Hepatocyte (in vitro differentiated cells): ENCODE measurements around the gene ASB10. TPM values are rescaled to one million over a fixed set of nuclear protein-coding genes. Genes with fewer than 3 reads are reported as not detected.

Experiments used
- DNase-seq: peaks from one replicate; pipeline ENCODE4 v3.0.0-alpha.2; 2016; ENCODE audit warnings: low spot score
- H2AFZ ChIP-seq: fragments of 200-600 bp; sonication (generic); 2 replicates; pipeline ENCODE4 v1.6.0; 2016; ENCODE audit warnings: antibody characterized with exemption, mild to moderate bottlenecking
- H3K27ac ChIP-seq: fragments of 200-600 bp; sonication (generic); 2 replicates; pipeline ENCODE4 v1.5.1; 2016; ENCODE audit warnings: mild to moderate bottlenecking
- H3K27me3 ChIP-seq: fragments of 200-600 bp; sonication (generic); 2 replicates; pipeline ENCODE4 v1.6.1; 2016
- H3K36me3 ChIP-seq: fragments of 200-600 bp; sonication (generic); replicated peaks from 2 replicates; pipeline ENCODE4 v1.5.1; 2016; ENCODE audit warnings: low read depth; ENCODE audit not compliant: insufficient read depth
- H3K4me1 ChIP-seq: fragments of 200-600 bp; sonication (generic); 2 replicates; pipeline ENCODE4 v1.5.1; 2016; ENCODE audit warnings: mild to moderate bottlenecking, moderate library complexity; ENCODE audit not compliant: insufficient read depth
- H3K4me2 ChIP-seq: fragments of 200-600 bp; sonication (generic); 2 replicates; pipeline ENCODE4 v1.6.0; 2016
- H3K4me3 ChIP-seq: fragments of 200-600 bp; sonication (generic); 2 replicates; pipeline ENCODE4 v1.5.1; 2016; ENCODE audit warnings: mild to moderate bottlenecking
- H3K79me2 ChIP-seq: fragments of 200-600 bp; sonication (generic); 2 replicates; pipeline ENCODE4 v1.6.0; 2017; ENCODE audit warnings: mild to moderate bottlenecking
- H3K9me2 ChIP-seq: fragments of 200-600 bp; sonication (generic); replicated peaks from 2 replicates; pipeline ENCODE4 v1.6.0; 2017; ENCODE audit warnings: mild to moderate bottlenecking; ENCODE audit not compliant: insufficient read depth
- H3K9me3 ChIP-seq: fragments of 200-600 bp; sonication (generic); 2 replicates; pipeline ENCODE4 v1.5.1; 2016; ENCODE audit warnings: low read depth, mild to moderate bottlenecking
- H4K20me1 ChIP-seq: fragments of 200-600 bp; sonication (generic); 2 replicates; pipeline ENCODE4 v1.6.0; 2016; ENCODE audit warnings: mild to moderate bottlenecking; ENCODE audit not compliant: insufficient read depth, poor library complexity, severe bottlenecking
- EZH2 ChIP-seq: fragments of 200-600 bp; sonication (generic); IDR thresholded peaks from 2 replicates; pipeline ENCODE4 v1.6.1; 2016; ENCODE audit warnings: antibody characterized with exemption, mild to moderate bottlenecking, borderline replicate concordance
- EZH2phosphoT487 ChIP-seq: fragments of 200-600 bp; sonication (generic); IDR thresholded peaks from one replicate; pipeline ENCODE4 v1.6.1; 2018; ENCODE audit warnings: antibody characterized with exemption, mild to moderate bottlenecking, low read depth, moderate library complexity; ENCODE audit not compliant: unreplicated experiment, severe bottlenecking
- WGBS: methylation state at CpG from one replicate; pipeline ENCODE4 v1.1.6; 2016; ENCODE audit warnings: low lambda C conversion rate; ENCODE audit errors: missing lambda C conversion rate; 5-methylcytosine and 5-hydroxymethylcytosine counted together
- polyA plus RNA-seq: library from polyadenylated mRNA; unstranded; fragments of >200 nt; fragmentation: Nextera tagmentation; extraction: Ambion mirVana; gene quantifications from 2 replicates; pipeline ENCODE4 v1.2.1, GENCODE V29; 2016
- total RNA-seq: library from RNA; depleted of rRNA; stranded (reverse); fragments of >200 nt; gene quantifications from 2 replicates; pipeline ENCODE4 v1.2.3, GENCODE V29; 2014
- TF ChIP-seq, protein P1 (sequence below): fragments of 200-600 bp; sonication (generic); IDR thresholded peaks from 2 replicates; pipeline ENCODE4 v1.5.1; 2016; ENCODE audit warnings: antibody characterized with exemption, mild to moderate bottlenecking; ENCODE audit not compliant: poor library complexity

ASB10 gene
- total and polyA plus RNA-seq, 2 experiments from 2014 or later: not detected

DNA sequence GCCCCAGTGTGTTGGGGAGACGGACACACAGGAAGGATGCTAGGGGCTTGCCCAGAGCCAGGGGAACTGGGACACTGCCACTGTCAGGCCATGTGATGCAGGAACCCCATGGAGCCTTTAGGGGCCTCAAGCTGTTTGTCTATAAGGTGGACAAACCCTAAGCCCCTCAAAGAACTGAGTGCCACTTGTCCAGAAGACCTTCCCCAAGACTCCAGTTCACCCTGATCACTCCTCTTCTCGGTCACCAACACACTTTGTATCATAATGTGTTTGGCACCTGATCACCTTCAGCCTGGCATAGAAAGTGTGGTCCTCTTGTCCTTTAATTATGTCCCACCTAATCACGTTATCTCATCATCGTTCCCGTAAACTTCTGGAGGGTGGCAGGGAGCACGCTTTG lies 22.5 kb upstream of the ASB10 start:
- Histone ChIP-seq H4K20me1 (no peaks in the 10 kb centered on the region), H3K9me3 (no peaks in the 10 kb centered on the region), H3K27me3 (no peaks in the 10 kb centered on the region), H2AFZ (no peak overlapping the region), H3K4me1 (no peaks in the 10 kb centered on the region), H3K36me3 (no peaks in the 10 kb centered on the region), H3K9me2 (no peaks in the 10 kb centered on the region), H3K4me2 (no peak overlapping the region), H3K4me3 (no peak overlapping the region), H3K79me2 (no peaks in the 10 kb centered on the region), H3K27ac (no peak overlapping the region)
- TF ChIP-seq EZH2phosphoT487: no peak
- TF ChIP-seq, protein P1, sequence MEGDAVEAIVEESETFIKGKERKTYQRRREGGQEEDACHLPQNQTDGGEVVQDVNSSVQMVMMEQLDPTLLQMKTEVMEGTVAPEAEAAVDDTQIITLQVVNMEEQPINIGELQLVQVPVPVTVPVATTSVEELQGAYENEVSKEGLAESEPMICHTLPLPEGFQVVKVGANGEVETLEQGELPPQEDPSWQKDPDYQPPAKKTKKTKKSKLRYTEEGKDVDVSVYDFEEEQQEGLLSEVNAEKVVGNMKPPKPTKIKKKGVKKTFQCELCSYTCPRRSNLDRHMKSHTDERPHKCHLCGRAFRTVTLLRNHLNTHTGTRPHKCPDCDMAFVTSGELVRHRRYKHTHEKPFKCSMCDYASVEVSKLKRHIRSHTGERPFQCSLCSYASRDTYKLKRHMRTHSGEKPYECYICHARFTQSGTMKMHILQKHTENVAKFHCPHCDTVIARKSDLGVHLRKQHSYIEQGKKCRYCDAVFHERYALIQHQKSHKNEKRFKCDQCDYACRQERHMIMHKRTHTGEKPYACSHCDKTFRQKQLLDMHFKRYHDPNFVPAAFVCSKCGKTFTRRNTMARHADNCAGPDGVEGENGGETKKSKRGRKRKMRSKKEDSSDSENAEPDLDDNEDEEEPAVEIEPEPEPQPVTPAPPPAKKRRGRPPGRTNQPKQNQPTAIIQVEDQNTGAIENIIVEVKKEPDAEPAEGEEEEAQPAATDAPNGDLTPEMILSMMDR: no peak
- TF ChIP-seq EZH2: no peak
- DNase-seq: no peak
- WGBS: 91% methylated on average over 6 of the region's 6 CpGs

DNA sequence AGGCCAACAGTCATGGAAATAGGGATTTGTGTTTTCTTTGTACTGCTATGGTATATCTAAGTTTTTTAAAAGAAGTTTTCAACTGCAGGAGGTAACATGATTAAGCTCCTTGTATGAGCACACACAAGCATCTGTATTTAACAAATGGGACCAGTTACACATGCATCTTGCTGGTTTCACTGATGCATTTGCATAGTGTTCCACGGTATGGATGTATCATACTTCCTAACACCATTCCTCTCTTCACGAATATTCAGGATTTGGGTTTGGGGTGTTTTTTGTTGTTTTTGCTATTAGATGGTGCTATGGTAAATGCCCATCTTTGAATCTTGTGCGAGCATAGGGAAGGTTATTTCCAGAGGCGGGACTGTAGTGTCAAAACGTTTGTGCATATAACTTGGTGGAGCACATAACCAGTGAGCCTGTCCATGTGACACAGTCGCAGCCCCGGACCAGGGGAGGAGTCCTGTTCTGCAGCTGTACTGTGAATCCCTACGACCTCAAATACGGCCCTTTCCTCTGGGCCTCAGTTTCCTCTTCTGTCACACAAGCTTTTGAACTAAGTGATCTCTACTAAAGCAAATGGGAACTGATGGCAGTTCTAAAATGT lies 21.3 kb upstream of the ASB10 start:
- no peaks in the 10 kb centered on the region for H3K79me2 ChIP-seq
- no peaks in the 10 kb centered on the region for H3K36me3 ChIP-seq
- no peaks in the 10 kb centered on the region for H3K9me3 ChIP-seq
- H3K27me3 ChIP-seq: no peaks in the 10 kb centered on the region
- no peaks in the 10 kb centered on the region for H3K4me1 ChIP-seq
- no peak overlapping the region for H3K27ac ChIP-seq
- H2AFZ ChIP-seq: no peak overlapping the region
- no peak for TF ChIP-seq EZH2phosphoT487
- TF ChIP-seq EZH2: no peak
- TF ChIP-seq, protein P1: no peak
- H3K4me3 ChIP-seq: no peak overlapping the region
- H3K9me2 ChIP-seq: no peaks in the 10 kb centered on the region
- no peaks in the 10 kb centered on the region for H4K20me1 ChIP-seq
- H3K4me2 ChIP-seq: no peak overlapping the region
- WGBS: 81% methylated on average over 9 of the region's 9 CpGs
- no peak for DNase-seq

DNA sequence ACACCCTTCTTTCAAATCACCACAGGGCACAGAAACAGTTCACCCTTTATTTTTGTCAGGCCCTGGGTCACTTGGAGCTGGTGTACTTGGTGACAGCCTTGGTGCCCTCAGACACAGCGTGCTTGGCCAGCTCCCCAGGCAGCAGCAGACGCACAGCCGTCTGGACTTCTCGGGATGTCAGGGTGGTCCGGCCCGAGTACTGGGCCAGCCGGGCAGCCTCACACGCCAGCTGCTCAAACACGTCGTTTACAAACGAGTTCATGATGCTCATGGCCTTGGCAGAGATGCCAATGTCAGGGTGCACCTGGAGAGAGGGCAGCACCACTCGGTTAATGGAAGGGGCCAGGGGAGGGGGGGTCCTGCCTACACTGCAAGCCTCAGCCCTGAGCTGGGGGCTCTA lies 20.8 kb upstream of the ASB10 start:
- Histone ChIP-seq H3K4me2 (no peak overlapping the region), H2AFZ (no peak overlapping the region), H3K9me2 (no peaks in the 10 kb centered on the region), H3K27ac (no peak overlapping the region), H3K79me2 (no peaks in the 10 kb centered on the region), H4K20me1 (no peaks in the 10 kb centered on the region), H3K4me1 (no peaks in the 10 kb centered on the region), H3K9me3 (no peaks in the 10 kb centered on the region), H3K36me3 (no peaks in the 10 kb centered on the region), H3K4me3 (no peak overlapping the region), H3K27me3 (no peaks in the 10 kb centered on the region)
- DNase-seq: no peak
- WGBS: 86% methylated on average over 12 of the region's 12 CpGs
- TF ChIP-seq, protein P1: no peak
- TF ChIP-seq EZH2phosphoT487 (no peak), EZH2 (no peak)

DNA sequence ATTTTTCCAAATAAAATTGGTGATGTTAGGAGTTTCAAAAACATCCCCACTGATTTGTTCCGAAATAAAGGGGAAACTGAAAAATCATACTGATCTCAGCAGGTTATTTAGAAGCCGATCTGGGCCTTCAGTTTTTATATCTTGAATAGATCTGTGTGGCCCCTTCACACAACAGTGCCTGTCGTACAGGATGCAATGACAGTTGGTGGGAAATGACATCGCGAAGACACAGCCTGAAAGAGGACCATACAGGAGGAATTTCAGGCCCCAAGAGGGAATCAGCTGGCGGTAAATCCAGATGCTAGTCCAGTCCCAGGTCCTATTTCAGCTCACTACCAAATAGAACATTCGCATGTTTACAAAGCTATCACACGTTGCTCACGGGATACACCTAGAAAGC lies 20.3 kb upstream of the ASB10 start:
- 78% methylated on average over 9 of the region's 9 CpGs for WGBS
- no peaks in the 10 kb centered on the region for H3K36me3 ChIP-seq

More for the DNA sequence above, 20.3 kb upstream of the ASB10 start:
- H2AFZ ChIP-seq: no peak overlapping the region
- H3K4me1 ChIP-seq: no peaks in the 10 kb centered on the region
- no peaks in the 10 kb centered on the region for H3K9me2 ChIP-seq
- no peak overlapping the region for H3K4me2 ChIP-seq
- H3K9me3 ChIP-seq: no peaks in the 10 kb centered on the region
- H3K79me2 ChIP-seq: no peaks in the 10 kb centered on the region
- no peak for DNase-seq
- no peaks in the 10 kb centered on the region for H3K27me3 ChIP-seq
- no peak overlapping the region for H3K27ac ChIP-seq
- TF ChIP-seq, protein P1: no peak
- TF ChIP-seq EZH2: no peak
- TF ChIP-seq EZH2phosphoT487: no peak
- no peak overlapping the region for H3K4me3 ChIP-seq
- H4K20me1 ChIP-seq: no peaks in the 10 kb centered on the region
